Stimulated activated naive CD8-positive, alpha-beta T cell treated with anti-CD3 and anti-CD28 coated beads, Interleukin-15, Interleukin-2, amounts not matched to agents 100 ng/mL and 50 ng/mL, for 24 hours (primary cell): ENCODE data around the gene ANAPC1.
"Not testable (repeated sequence)": the region's sequence is repeated elsewhere in the genome, so short reads cannot be mapped to it uniquely, and the experiment has no call there.

Experiments
- H3K27ac Mint-ChIP-seq: one replicate; pipeline ENCODE4 v1.8.0; 2021; ENCODE audit warnings: mild to moderate bottlenecking, mixed read lengths
- H3K27me3 Mint-ChIP-seq: one replicate; pipeline ENCODE4 v1.8.0; 2021; ENCODE audit warnings: mixed read lengths
- H3K36me3 Mint-ChIP-seq: one replicate; pipeline ENCODE4 v1.8.0; 2021; ENCODE audit warnings: low read depth, mixed read lengths
- H3K4me1 Mint-ChIP-seq: one replicate; pipeline ENCODE4 v1.8.0; 2021; ENCODE audit warnings: low read depth, mixed read lengths
- H3K4me3 Mint-ChIP-seq: one replicate; pipeline ENCODE4 v1.8.0; 2021; ENCODE audit warnings: mild to moderate bottlenecking, mixed read lengths
- H3K9me3 Mint-ChIP-seq: one replicate; pipeline ENCODE4 v1.8.0; 2021; ENCODE audit warnings: mixed read lengths

Gene ANAPC1

GRCh38 chr2:111911295-111911977 lies 27.4 kb upstream of the ANAPC1 start:
- H3K27me3 Mint-ChIP-seq, H3K4me3 Mint-ChIP-seq, H3K36me3 Mint-ChIP-seq, H3K4me1 Mint-ChIP-seq, H3K9me3 Mint-ChIP-seq, H3K27ac Mint-ChIP-seq: not testable (repeated sequence)

GRCh38 chr2:111910609-111911277 lies 26.8 kb upstream of the ANAPC1 start:
- H3K4me3 Mint-ChIP-seq = no peak overlapping the region
- no peaks in the 10 kb centered on the region for H3K9me3 Mint-ChIP-seq
- no peaks in the 10 kb centered on the region for H3K27me3 Mint-ChIP-seq
- H3K4me1 Mint-ChIP-seq = peaks cover 11% of the 10 kb centered on the region
- H3K36me3 Mint-ChIP-seq = no peaks in the 10 kb centered on the region
- H3K27ac Mint-ChIP-seq = no peak overlapping the region

GRCh38 chr2:111909997-111910396 lies 26.0 kb upstream of the ANAPC1 start:
- H3K27ac Mint-ChIP-seq, H3K4me3 Mint-ChIP-seq, H3K9me3 Mint-ChIP-seq: not testable (repeated sequence)

GRCh38 chr2:111909079-111909478 lies 25.1 kb upstream of the ANAPC1 start:
- Mint-ChIP-seq H3K36me3 (no peaks in the 10 kb centered on the region), H3K9me3 (no peaks in the 10 kb centered on the region), H3K27ac (no peak overlapping the region), H3K27me3 (no peaks in the 10 kb centered on the region), H3K4me1 (peaks cover 13% of the 10 kb centered on the region), H3K4me3 (no peak overlapping the region)

More at GRCh38 chr2:111909997-111910396, 26.0 kb upstream of the ANAPC1 start:
- H3K4me1 Mint-ChIP-seq = peaks cover 13% of the 10 kb centered on the region
- not testable (repeated sequence) for H3K36me3 Mint-ChIP-seq, H3K27me3 Mint-ChIP-seq

GRCh38 chr2:111908578-111908977 lies 24.6 kb upstream of the ANAPC1 start:
- H3K36me3 Mint-ChIP-seq = no peaks in the 10 kb centered on the region

GRCh38 chr2:111905990-111906735 lies 22.2 kb upstream of the ANAPC1 start:
- H3K27me3 Mint-ChIP-seq = no peaks in the 10 kb centered on the region
- no peak overlapping the region for H3K4me3 Mint-ChIP-seq
- no peaks in the 10 kb centered on the region for H3K36me3 Mint-ChIP-seq
- no peak overlapping the region for H3K27ac Mint-ChIP-seq
- H3K9me3 Mint-ChIP-seq = no peaks in the 10 kb centered on the region
- peaks cover 13% of the 10 kb centered on the region for H3K4me1 Mint-ChIP-seq

More at GRCh38 chr2:111908578-111908977, 24.6 kb upstream of the ANAPC1 start:
- Mint-ChIP-seq H3K27me3 (no peaks in the 10 kb centered on the region), H3K4me3 (no peak overlapping the region), H3K9me3 (no peaks in the 10 kb centered on the region), H3K27ac (no peak overlapping the region), H3K4me1 (peaks cover 13% of the 10 kb centered on the region)

GRCh38 chr2:111905475-111905869 lies 21.5 kb upstream of the ANAPC1 start:
- not testable (repeated sequence) for H3K4me3 Mint-ChIP-seq, H3K27me3 Mint-ChIP-seq, H3K27ac Mint-ChIP-seq, H3K9me3 Mint-ChIP-seq, H3K36me3 Mint-ChIP-seq
- H3K4me1 Mint-ChIP-seq = peaks cover 13% of the 10 kb centered on the region

- Mint-ChIP-seq H3K27me3 (peaks cover 12% of the 10 kb centered on the region), H3K4me1 (peaks cover 13% of the 10 kb centered on the region), H3K4me3 (no peak overlapping the region), H3K27ac (no peak overlapping the region), H3K9me3 (no peaks in the 10 kb centered on the region), H3K36me3 (no peaks in the 10 kb centered on the region)
These were observed 20.9 kb upstream of the ANAPC1 start for GRCh38 chr2:111904726-111905474.

GRCh38 chr2:111903930-111904439 lies 20.0 kb upstream of the ANAPC1 start:
- peaks cover 18% of the 10 kb centered on the region for H3K4me1 Mint-ChIP-seq
- no peaks in the 10 kb centered on the region for H3K9me3 Mint-ChIP-seq
- no peak overlapping the region for H3K4me3 Mint-ChIP-seq
- H3K27me3 Mint-ChIP-seq = peaks cover 20% of the 10 kb centered on the region
- H3K27ac Mint-ChIP-seq = no peak overlapping the region
- no peaks in the 10 kb centered on the region for H3K36me3 Mint-ChIP-seq

- Mint-ChIP-seq H3K27me3 (peaks cover 20% of the 10 kb centered on the region), H3K27ac (no peak overlapping the region), H3K4me3 (no peak overlapping the region), H3K4me1 (peaks cover 18% of the 10 kb centered on the region), H3K9me3 (no peaks in the 10 kb centered on the region), H3K36me3 (no peaks in the 10 kb centered on the region)
These were observed 19.5 kb upstream of the ANAPC1 start for GRCh38 chr2:111903516-111903915.

GRCh38 chr2:111900859-111901258 lies 16.9 kb upstream of the ANAPC1 start:
- no peak overlapping the region for H3K4me3 Mint-ChIP-seq
- peaks cover 16% of the 10 kb centered on the region for H3K4me1 Mint-ChIP-seq
- no peaks in the 10 kb centered on the region for H3K36me3 Mint-ChIP-seq
- H3K9me3 Mint-ChIP-seq = no peaks in the 10 kb centered on the region
- H3K27ac Mint-ChIP-seq = no peak overlapping the region
- H3K27me3 Mint-ChIP-seq = peaks cover 27% of the 10 kb centered on the region

GRCh38 chr2:111898703-111899514 lies 14.9 kb upstream of the ANAPC1 start:
- Mint-ChIP-seq H3K9me3 (no peaks in the 10 kb centered on the region), H3K4me1 (peaks cover 13% of the 10 kb centered on the region), H3K27me3 (peaks cover 33% of the 10 kb centered on the region), H3K27ac (no peak overlapping the region), H3K4me3 (peak overlapping the region; percentile 55), H3K36me3 (no peaks in the 10 kb centered on the region)

- Mint-ChIP-seq H3K27me3 (peaks cover 37% of the 10 kb centered on the region), H3K27ac (no peak within 1 kb of the TSS), H3K4me3 (peak within 1 kb of the TSS; percentile 83), H3K4me1 (peaks cover 13% of the 10 kb centered on the region), H3K9me3 (no peaks in the 10 kb centered on the region), H3K36me3 (no peaks in the 10 kb centered on the region)
These were observed 14.1 kb upstream of the ANAPC1 start, which contains the start of gene MERTK for GRCh38 chr2:111897924-111898702. Gene MERTK (plus strand): TSS chr2:111898607. CDS start chr2:111898736, 129 bp downstream.
